BLaER1 treated with 17β-estradiol and CSF1 and Interleukin-3, amounts not matched to agents 10 nM and 100 nM (cell line): ENCODE measurements around the gene GSTO2.

Experiments
- H3K27ac ChIP-seq, 11 experiments: shearing (Covaris generic); formaldehyde crosslinking; 2 replicates each; pipeline ENCODE4 v1.8.1; 2022
- H3K27me3 ChIP-seq, 11 experiments: shearing (Covaris generic); formaldehyde crosslinking; 2 replicates each; pipeline ENCODE4 v1.8.1; 2022
- H3K36me3 ChIP-seq, 11 experiments: shearing (Covaris generic); formaldehyde crosslinking; 2 replicates each; pipeline ENCODE4 v1.8.1; 2022
- H3K4me1 ChIP-seq, 10 experiments: shearing (Covaris generic); formaldehyde crosslinking; 2 replicates each; pipeline ENCODE4 v1.8.1; 2022
- H3K4me2 ChIP-seq, 11 experiments: shearing (Covaris generic); formaldehyde crosslinking; 2 replicates each; pipeline ENCODE4 v1.8.1; 2022
- H3K4me3 ChIP-seq, 10 experiments: shearing (Covaris generic); formaldehyde crosslinking; 2 replicates each; pipeline ENCODE4 v1.8.1; 2022
- H3K9ac ChIP-seq, 11 experiments: shearing (Covaris generic); formaldehyde crosslinking; 2 replicates each; pipeline ENCODE4 v1.8.1; 2022
- H3K9me3 ChIP-seq, 11 experiments: shearing (Covaris generic); formaldehyde crosslinking; replicated peaks in 1 of 11; 2 replicates each; pipeline ENCODE4 v1.8.1; 2022
- H4K20me1 ChIP-seq, 11 experiments: shearing (Covaris generic); formaldehyde crosslinking; 2 replicates each; pipeline ENCODE4 v1.8.1; 2022
- Cebpa-rat ChIP-seq, 11 experiments: shearing (Covaris generic); IDR thresholded peaks; 2 replicates each; pipeline ENCODE4 v1.8.1; 2022

The GSTO2 gene

GRCh38 chr10:104337985-104338735 is 69.2 kb downstream of the GSTO2 start, which contains the start of gene ITPRIP:
TSS of gene ITPRIP (minus strand) at chr10:104338465. CDS start at chr10:104316051, 22,414 bp downstream.
- Histone ChIP-seq H3K27ac (peak within 1 kb of the TSS; percentile 93 to 100 (median 97)), H3K4me2 (peak within 1 kb of the TSS; percentile 84 to 99 (median 97)), H3K9me3 (no peaks in the 10 kb centered on the region), H3K9ac (peak within 1 kb of the TSS; percentile 93 to 99 (median 97)), H3K4me1 (peaks cover 50 to 61% (median 55%) of the 10 kb centered on the region in 10 experiments), H3K4me3 (peak within 1 kb of the TSS; percentile 77 to 99 (median 89)), H4K20me1 (peaks cover 31 to 49% (median 38%) of the 10 kb centered on the region in 11 experiments), H3K27me3 (peaks cover 0 to 14% (median 9%) of the 10 kb centered on the region in 11 experiments; a peak in 11 of 22 replicates), H3K36me3 (peaks cover 5 to 29% (median 18%) of the 10 kb centered on the region in 11 experiments; a peak in 16 of 22 replicates)
- TF ChIP-seq Cebpa-rat (IDR thresholded peaks at IDR 0.05), result no peak

DNA sequence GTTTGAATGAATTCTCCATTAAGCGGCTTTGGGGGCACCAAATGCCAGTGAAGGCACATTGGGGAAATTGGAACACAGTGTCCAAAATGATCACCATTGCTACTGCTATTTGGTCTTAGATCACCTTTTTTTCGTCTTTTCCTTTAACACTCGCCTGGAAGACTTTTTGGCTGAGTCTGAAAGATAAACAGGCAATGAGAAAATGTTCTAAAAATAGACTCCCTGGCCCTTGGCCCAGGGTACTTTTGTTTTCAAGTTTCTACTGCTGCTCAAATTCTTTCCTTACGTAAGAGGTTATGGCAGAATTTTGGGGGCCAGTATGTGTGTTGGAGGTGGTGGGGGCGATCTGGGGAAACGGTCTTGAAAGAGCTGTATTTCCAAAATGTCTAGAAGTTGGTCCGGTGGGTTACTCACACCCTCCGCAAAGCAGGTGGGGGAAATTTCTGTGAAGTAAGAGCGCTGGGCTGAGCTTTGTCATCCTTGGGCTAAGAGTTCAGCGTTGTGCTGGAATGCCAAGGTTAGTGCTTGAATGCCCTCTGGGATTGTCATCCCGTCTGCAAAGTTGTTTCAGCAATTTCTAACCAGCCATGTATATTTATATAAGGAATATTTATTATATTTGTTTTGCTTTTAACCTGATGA is 70.6 kb downstream of the GSTO2 start:
- peaks cover 0 to 14% (median 9%) of the 10 kb centered on the region in 11 experiments; a peak in 11 of 22 replicates for H3K27me3 ChIP-seq
- TF ChIP-seq Cebpa-rat (IDR thresholded peaks at IDR 0.05), result no peak
- peak overlapping the region in 10 of 11 experiments; percentile 93 to 100 (median 98); a peak in 19 of 22 replicates for H3K27ac ChIP-seq
- H3K4me3 ChIP-seq, result peak overlapping the region; percentile 77 to 99 (median 89)
- H4K20me1 ChIP-seq, result peaks cover 16 to 35% (median 24%) of the 10 kb centered on the region in 11 experiments
- peaks cover 0 to 15% (median 8%) of the 10 kb centered on the region in 11 experiments; a peak in 15 of 22 replicates for H3K36me3 ChIP-seq
- peaks cover 35 to 47% (median 41%) of the 10 kb centered on the region in 10 experiments for H3K4me1 ChIP-seq
- peak overlapping the region; percentile 93 to 99 (median 97); a peak in 20 of 22 replicates for H3K9ac ChIP-seq
- H3K4me2 ChIP-seq, result peak overlapping the region; percentile 84 to 99 (median 96)
- H3K9me3 ChIP-seq, result no peaks in the 10 kb centered on the region

- Histone ChIP-seq H3K9me3 (no peaks in the 10 kb centered on the region), H3K4me3 (no peak overlapping the region; a peak in 1 of 20 replicates), H3K27me3 (peaks cover 0 to 14% (median 9%) of the 10 kb centered on the region in 11 experiments; a peak in 11 of 22 replicates), H3K9ac (peak overlapping the region in 2 of 11 experiments; percentile 93 to 98; a peak in 2 of 22 replicates), H3K27ac (no peak overlapping the region), H4K20me1 (peaks cover 11 to 29% (median 19%) of the 10 kb centered on the region in 11 experiments), H3K36me3 (peaks cover 0 to 10% (median 3%) of the 10 kb centered on the region in 11 experiments; a peak in 10 of 22 replicates), H3K4me2 (peak overlapping the region; percentile 84 to 99 (median 96); a peak in 21 of 22 replicates), H3K4me1 (peaks cover 30 to 41% (median 36%) of the 10 kb centered on the region in 10 experiments)
- no peak for TF ChIP-seq Cebpa-rat (IDR thresholded peaks at IDR 0.05)
Measured at GRCh38 chr10:104340111-104340526, 71.1 kb downstream of the GSTO2 start.

GRCh38 chr10:104340641-104341040 is 71.7 kb downstream of the GSTO2 start:
- Histone ChIP-seq H3K27ac (no peak overlapping the region), H3K4me3 (no peak overlapping the region), H3K36me3 (peaks cover 0 to 5% (median 0%) of the 10 kb centered on the region in 11 experiments; a peak in 5 of 22 replicates), H3K9ac (no peak overlapping the region), H3K9me3 (no peaks in the 10 kb centered on the region), H3K27me3 (peaks cover 0 to 14% (median 9%) of the 10 kb centered on the region in 11 experiments; a peak in 11 of 22 replicates), H3K4me1 (peaks cover 26 to 36% (median 31%) of the 10 kb centered on the region in 10 experiments), H4K20me1 (peaks cover 6 to 24% (median 13%) of the 10 kb centered on the region in 11 experiments), H3K4me2 (peak overlapping the region; percentile 84 to 99 (median 96); a peak in 21 of 22 replicates)
- no peak for TF ChIP-seq Cebpa-rat (IDR thresholded peaks at IDR 0.05)

- Histone ChIP-seq H3K4me3 (no peak overlapping the region), H3K27me3 (peaks cover 0 to 14% (median 9%) of the 10 kb centered on the region in 11 experiments; a peak in 11 of 22 replicates), H4K20me1 (peaks cover 0 to 2% (median 0%) of the 10 kb centered on the region in 11 experiments; a peak in 1 of 22 replicates), H3K27ac (no peak overlapping the region), H3K36me3 (no peaks in the 10 kb centered on the region), H3K4me2 (no peak overlapping the region), H3K9me3 (no peaks in the 10 kb centered on the region), H3K4me1 (peaks cover 36 to 46% (median 40%) of the 10 kb centered on the region in 10 experiments), H3K9ac (no peak overlapping the region)
- no peak for TF ChIP-seq Cebpa-rat (IDR thresholded peaks at IDR 0.05)
Measured at GRCh38 chr10:104342941-104343411, 74.0 kb downstream of the GSTO2 start.

DNA sequence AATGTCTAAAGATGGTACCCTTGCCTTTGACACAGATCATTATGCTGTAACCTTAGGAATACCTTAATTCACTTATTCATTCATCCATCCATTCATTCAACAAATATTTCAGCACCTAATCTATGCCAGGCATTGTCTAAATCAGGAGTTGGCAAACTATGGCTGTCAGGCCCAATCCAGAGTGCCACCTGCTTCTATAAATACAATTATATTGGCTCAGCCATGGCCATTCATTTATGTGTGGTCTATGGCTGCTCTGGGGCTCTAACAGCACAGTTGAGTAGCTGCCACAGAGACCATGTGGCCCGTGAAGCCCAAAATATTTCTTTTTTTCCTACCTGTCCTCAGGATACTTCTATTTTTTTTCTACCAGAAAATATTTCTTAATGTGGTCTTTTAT is 75.2 kb downstream of the GSTO2 start:
- no peak overlapping the region for H3K27ac ChIP-seq
- H3K4me3 ChIP-seq, result no peak overlapping the region
- no peaks in the 10 kb centered on the region for H4K20me1 ChIP-seq
- H3K9ac ChIP-seq, result no peak overlapping the region
- no peaks in the 10 kb centered on the region for H3K36me3 ChIP-seq
- peaks cover 0 to 14% (median 9%) of the 10 kb centered on the region in 11 experiments; a peak in 11 of 22 replicates for H3K27me3 ChIP-seq
- peaks cover 36 to 56% (median 48%) of the 10 kb centered on the region in 10 experiments for H3K4me1 ChIP-seq
- H3K9me3 ChIP-seq, result no peaks in the 10 kb centered on the region
- no peak for TF ChIP-seq Cebpa-rat (IDR thresholded peaks at IDR 0.05)
- H3K4me2 ChIP-seq, result no peak overlapping the region

DNA sequence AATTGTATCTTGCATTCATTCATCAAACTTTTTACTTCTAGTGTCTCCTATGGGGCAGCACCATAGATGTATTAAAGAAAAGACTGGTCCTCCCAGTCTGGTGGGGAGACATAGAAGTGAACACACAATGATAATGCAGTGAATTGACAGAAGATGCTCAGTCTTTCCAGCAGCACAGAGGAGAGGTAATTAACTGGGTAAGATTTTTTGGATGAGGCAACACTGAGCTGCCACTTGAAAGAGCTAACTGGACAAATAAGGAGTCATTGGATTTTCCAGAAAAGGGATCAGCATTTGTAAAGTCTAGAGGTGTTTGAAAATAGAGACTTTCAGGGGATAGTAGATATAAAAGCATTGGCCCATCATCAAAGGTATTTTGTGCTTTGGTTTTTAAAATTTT is 76.5 kb downstream of the GSTO2 start:
- Histone ChIP-seq H3K27ac (no peak overlapping the region), H4K20me1 (no peaks in the 10 kb centered on the region), H3K9ac (no peak overlapping the region), H3K27me3 (peaks cover 0 to 4% (median 3%) of the 10 kb centered on the region in 11 experiments; a peak in 10 of 22 replicates), H3K4me3 (no peak overlapping the region), H3K9me3 (no peaks in the 10 kb centered on the region), H3K4me1 (peaks cover 23 to 56% (median 48%) of the 10 kb centered on the region in 10 experiments), H3K4me2 (peak overlapping the region in 4 of 11 experiments; percentile 33 to 51 (median 48); a peak in 7 of 22 replicates), H3K36me3 (no peaks in the 10 kb centered on the region)
- no peak for TF ChIP-seq Cebpa-rat (IDR thresholded peaks at IDR 0.05)

- Histone ChIP-seq H3K4me1 (peaks cover 18 to 56% (median 48%) of the 10 kb centered on the region in 10 experiments), H3K4me3 (no peak overlapping the region), H3K27ac (peak overlapping the region in 1 of 11 experiments; percentile 39; a peak in 1 of 22 replicates), H4K20me1 (no peaks in the 10 kb centered on the region), H3K27me3 (no peaks in the 10 kb centered on the region), H3K36me3 (no peaks in the 10 kb centered on the region), H3K4me2 (peak overlapping the region in 10 of 11 experiments; percentile 2 to 56 (median 32); a peak in 15 of 22 replicates), H3K9ac (no peak overlapping the region), H3K9me3 (no peaks in the 10 kb centered on the region)
- TF ChIP-seq Cebpa-rat (IDR thresholded peaks at IDR 0.05), result no peak
Measured at GRCh38 chr10:104345941-104346340, 77.0 kb downstream of the GSTO2 start.
